Colonic mucosa (tissue), 4 donors: ENCODE data around the gene SPATA12. TPM values are rescaled to one million over a fixed set of nuclear protein-coding genes. Genes with fewer than 3 reads are reported as not detected.
A peak's percentile ranks its signal among the peaks of the same experiment; 100 is the strongest.

ENCODE experiments used
- DNase-seq: peaks from one replicate; pipeline ENCODE4 v3.0.0-alpha.2; 2020
- H3K27ac ChIP-seq: fragments of 200-600 bp; one replicate; pipeline ENCODE4 v1.8.0; 2021
- H3K27me3 ChIP-seq: fragments of 200-600 bp; one replicate; pipeline ENCODE4 v1.8.0; 2021
- H3K36me3 ChIP-seq: fragments of 200-600 bp; one replicate; pipeline ENCODE4 v1.8.0; 2021
- H3K4me1 ChIP-seq: fragments of 200-600 bp; one replicate; pipeline ENCODE4 v1.8.0; 2021; ENCODE audit warnings: mild to moderate bottlenecking
- H3K4me3 ChIP-seq: fragments of 200-600 bp; one replicate; pipeline ENCODE4 v1.8.0; 2021
- H3K9ac ChIP-seq, 2 donors: one replicate each; pipeline ENCODE4 v1.7.0; 2013; ENCODE audit warnings: control low read depth in 2 of 2, low read depth in 2 of 2, low read length in 2 of 2
- H3K9me3 ChIP-seq: fragments of 200-600 bp; one replicate; pipeline ENCODE4 v1.8.0; 2021
- CTCF ChIP-seq: fragments of 200-600 bp; IDR thresholded peaks from one replicate; pipeline ENCODE4 v1.8.0; 2022; ENCODE audit warnings: antibody characterized with exemption, mild to moderate bottlenecking
- intact Hi-C: fragments of 100-400 bp; cut with DNase I; formaldehyde crosslinking; loops from one replicate; pipeline ENCODE4 v1.14.1; 2022
- total RNA-seq, 2 donors: library from RNA; stranded (reverse); fragmentation: NEBNext Ultra II Directional in 1 of 2; extraction: Animal tissue kit (Norgen Biotek cat#: 25700) in 1 of 2; gene quantifications; one replicate each; pipeline ENCODE4 v1.2.1, GENCODE V29; 2021
- donor health status: healthy.
- donor health status: DM: no; HTN: no; CAD: no.
- donor health status: DM: no; HTN: no; CAD: no.

The SPATA12 gene
- total RNA-seq, 2 donors from 2014 or later: 0.27 TPM; not detected in 1

GRCh38 chr3:57062101-57062631 is 1.7 kb downstream of the SPATA12 start:
- DNase-seq: no peak
- peaks cover 5% of the 10 kb centered on the region for H3K4me1 ChIP-seq
- H3K4me3 ChIP-seq: no peak overlapping the region
- no peaks in the 10 kb centered on the region for H3K27me3 ChIP-seq
- intact Hi-C loops: no loop called here
- peak overlapping the region; percentile 9 for H3K27ac ChIP-seq
- no peak overlapping the region for H3K9ac ChIP-seq
- no peaks in the 10 kb centered on the region for H3K36me3 ChIP-seq
- no peaks in the 10 kb centered on the region for H3K9me3 ChIP-seq
- no peak for TF ChIP-seq CTCF

GRCh38 chr3:57063032-57063431 is 2.6 kb downstream of the SPATA12 start:
- DNase-seq: no peak
- H3K4me1 ChIP-seq: peaks cover 5% of the 10 kb centered on the region
- H3K27me3 ChIP-seq: no peaks in the 10 kb centered on the region
- H3K9me3 ChIP-seq: no peaks in the 10 kb centered on the region
- H3K27ac ChIP-seq: no peak overlapping the region
- H3K9ac ChIP-seq: no peak overlapping the region
- no peak for TF ChIP-seq CTCF
- H3K36me3 ChIP-seq: no peaks in the 10 kb centered on the region
- no peak overlapping the region for H3K4me3 ChIP-seq
- intact Hi-C loops: no loop called here

GRCh38 chr3:57064001-57064400 is 3.5 kb downstream of the SPATA12 start:
- no peak for TF ChIP-seq CTCF
- peaks cover 10% of the 10 kb centered on the region for H3K4me1 ChIP-seq
- intact Hi-C loops: no loop called here
- DNase-seq: no peak
- H3K9ac ChIP-seq: no peak overlapping the region
- H3K4me3 ChIP-seq: no peak overlapping the region
- H3K9me3 ChIP-seq: no peaks in the 10 kb centered on the region
- H3K27me3 ChIP-seq: no peaks in the 10 kb centered on the region
- H3K27ac ChIP-seq: no peak overlapping the region
- no peaks in the 10 kb centered on the region for H3K36me3 ChIP-seq

GRCh38 chr3:57064572-57064971 is 4.1 kb downstream of the SPATA12 start:
- Histone ChIP-seq H3K9me3 (no peaks in the 10 kb centered on the region), H3K27me3 (no peaks in the 10 kb centered on the region), H3K4me3 (no peak overlapping the region), H3K27ac (no peak overlapping the region), H3K36me3 (no peaks in the 10 kb centered on the region), H3K9ac (no peak overlapping the region), H3K4me1 (peaks cover 10% of the 10 kb centered on the region)
- no peak for DNase-seq
- intact Hi-C loops: no loop called here
- no peak for TF ChIP-seq CTCF

GRCh38 chr3:57065588-57065987 is 5.1 kb downstream of the SPATA12 start:
- TF ChIP-seq CTCF: no peak
- intact Hi-C loops: no loop called here
- Histone ChIP-seq H3K4me1 (peaks cover 5% of the 10 kb centered on the region), H3K4me3 (no peak overlapping the region), H3K27me3 (no peaks in the 10 kb centered on the region), H3K36me3 (no peaks in the 10 kb centered on the region), H3K9ac (no peak overlapping the region), H3K27ac (no peak overlapping the region), H3K9me3 (no peaks in the 10 kb centered on the region)
- DNase-seq: no peak

- no peak for TF ChIP-seq CTCF
- Histone ChIP-seq H3K9me3 (no peaks in the 10 kb centered on the region), H3K4me1 (peaks cover 5% of the 10 kb centered on the region), H3K4me3 (no peak overlapping the region), H3K9ac (no peak overlapping the region), H3K27ac (no peak overlapping the region), H3K27me3 (no peaks in the 10 kb centered on the region), H3K36me3 (no peaks in the 10 kb centered on the region)
- no peak for DNase-seq
- intact Hi-C loops: no loop called here
Measured at GRCh38 chr3:57066471-57066870, 6.0 kb downstream of the SPATA12 start.
